ENCODE measurements around the gene UBL7. TPM values are rescaled to one million over a fixed set of nuclear protein-coding genes. Genes with fewer than 3 reads are reported as not detected.

UBL7 gene
- total RNA-seq, 1 donor from 2014 or later = 23.8 TPM

DNA sequence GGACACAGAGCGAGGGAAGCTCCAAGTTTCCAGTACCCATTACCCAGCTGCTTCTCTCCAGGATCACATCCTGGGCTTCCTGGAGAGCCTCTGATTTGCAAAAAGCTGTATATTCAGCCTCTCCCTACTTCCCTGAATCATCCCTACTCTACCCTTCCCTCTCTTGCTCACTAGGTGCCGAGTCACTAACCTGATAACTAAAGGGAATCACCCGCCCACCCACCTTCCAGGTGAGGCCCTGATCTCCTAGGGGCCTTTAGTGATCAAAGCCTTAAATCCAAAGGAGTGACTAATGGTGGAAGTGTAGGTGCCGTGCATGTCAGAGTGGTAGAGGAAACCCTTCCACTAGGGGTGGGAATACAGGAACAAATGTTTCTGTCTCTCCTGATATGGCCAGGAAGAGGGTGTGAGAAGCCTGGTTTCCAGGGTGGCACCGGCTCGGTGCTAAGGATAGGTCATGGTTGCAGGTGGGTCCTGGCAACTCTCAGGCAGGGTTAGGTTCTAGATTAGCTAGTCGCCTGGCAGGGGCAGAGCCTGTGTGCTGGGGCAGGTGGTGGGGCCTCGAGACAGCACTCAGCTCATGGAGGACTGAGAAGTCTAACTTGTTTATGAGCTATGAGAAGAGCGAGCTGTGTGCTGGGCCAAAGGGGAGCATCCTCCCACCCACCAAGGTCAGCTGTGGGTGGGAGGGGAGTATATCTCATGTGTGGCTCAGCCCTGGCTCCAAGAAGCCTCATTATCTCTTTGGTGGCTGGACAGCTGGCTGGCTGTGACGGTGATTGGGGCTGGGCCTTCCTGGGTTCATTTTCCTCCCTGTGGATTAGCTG is 37.3 kb downstream of the UBL7 start:
- DNase-seq (ENCODE audit: low spot score) = no peak

- DNase-seq (ENCODE audit: low spot score) = peak; percentile 42
Observed at GRCh38 chr15:74422652-74423430, 38.1 kb downstream of the UBL7 start.

DNA sequence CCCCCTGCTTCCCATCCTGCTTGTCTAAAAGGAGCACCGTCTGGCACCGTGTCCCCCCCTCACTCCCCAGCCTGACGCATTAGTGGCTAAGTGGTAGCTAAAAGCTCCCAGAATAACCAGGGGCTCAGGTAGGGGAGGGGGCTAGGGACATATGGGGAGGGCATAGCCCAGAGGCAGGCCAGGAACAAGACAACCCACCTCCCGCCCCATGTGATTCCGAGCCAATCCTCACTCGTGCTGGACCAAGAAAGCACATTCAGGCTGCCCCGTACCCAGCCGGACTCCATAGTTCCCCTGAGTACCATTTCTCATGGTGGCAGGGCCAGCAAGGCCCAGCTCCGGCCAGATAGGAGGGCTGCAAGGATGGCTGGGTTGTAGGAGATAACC is 38.7 kb downstream of the UBL7 start:
- DNase-seq (ENCODE audit: low spot score) = no peak

- no peak for DNase-seq (ENCODE audit: low spot score)
Observed at GRCh38 chr15:74421302-74422245, 39.4 kb downstream of the UBL7 start.

DNA sequence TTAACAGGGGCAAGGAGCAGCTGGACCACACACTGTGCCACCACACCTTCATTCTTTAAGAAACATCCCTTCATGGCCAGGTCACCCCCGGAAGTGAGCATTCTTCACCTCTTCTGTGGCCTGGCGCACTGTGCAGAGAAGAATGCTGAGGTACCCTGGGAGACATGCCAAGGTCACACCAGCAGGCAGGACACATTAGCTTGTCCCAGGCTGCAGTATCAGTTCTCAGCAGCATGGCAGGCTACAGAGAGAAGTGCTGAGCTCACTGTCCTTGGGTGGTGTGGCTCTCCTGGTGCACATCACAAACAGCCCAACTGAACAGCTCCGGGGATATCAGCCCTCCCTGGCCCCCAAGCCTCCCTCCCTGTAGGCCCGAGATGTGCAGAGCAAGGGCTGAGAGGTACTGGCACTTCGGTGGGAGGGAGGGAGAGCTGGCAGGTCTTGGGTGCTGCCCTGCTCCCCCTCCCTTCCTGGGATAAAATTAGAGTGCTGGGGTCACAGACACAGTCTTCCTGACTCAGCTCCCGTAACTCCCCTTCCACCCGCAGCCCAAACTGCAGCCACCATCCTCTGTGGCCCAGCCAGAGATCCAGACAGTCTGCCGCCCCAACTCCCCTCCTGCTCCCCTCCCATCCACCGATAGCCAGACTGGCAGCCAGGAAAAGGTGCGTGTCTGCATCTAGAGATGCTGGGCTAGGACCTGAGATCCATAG is 40.6 kb downstream of the UBL7 start:
- no peak for DNase-seq (ENCODE audit: low spot score)

- no peak for DNase-seq (ENCODE audit: low spot score)
Observed at GRCh38 chr15:74419432-74419831, 41.5 kb downstream of the UBL7 start.

DNA sequence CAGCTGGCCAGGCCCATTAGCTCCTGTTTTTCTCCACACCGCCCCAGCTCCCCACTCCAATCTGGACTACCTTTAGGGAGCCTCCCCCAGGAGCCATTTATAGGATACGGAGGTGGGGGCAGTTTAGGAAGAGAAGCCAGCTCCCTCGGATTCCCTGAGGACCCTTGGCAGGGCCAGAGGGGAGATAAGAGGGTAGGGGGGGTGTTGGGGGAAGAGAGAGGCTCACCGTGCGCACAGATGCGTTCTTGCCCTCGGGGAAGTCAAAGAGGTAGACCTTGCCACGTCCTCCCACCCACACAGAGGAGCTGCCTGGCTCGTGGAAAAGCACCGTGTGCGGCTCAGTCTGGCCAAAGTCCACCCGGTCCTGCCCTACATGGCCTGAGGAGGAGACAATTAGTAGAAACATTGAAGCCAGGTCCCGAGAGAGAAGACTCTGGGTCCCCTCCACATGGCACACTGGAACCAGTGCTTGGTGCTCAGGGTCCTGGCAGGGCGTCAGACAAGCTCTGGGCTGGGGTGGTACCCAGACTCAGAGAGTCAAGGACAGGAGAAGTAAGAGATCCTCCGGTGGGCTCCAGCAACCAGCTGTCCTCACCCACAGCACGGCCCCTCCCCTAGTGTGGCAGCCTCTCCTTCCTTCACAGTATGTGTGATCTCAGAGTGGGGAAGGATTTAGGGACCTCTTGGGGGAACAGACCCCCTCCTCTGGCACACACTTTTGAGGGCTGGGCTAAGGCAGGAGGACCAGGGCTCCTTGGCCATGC is 42.2 kb downstream of the UBL7 start:
- DNase-seq (ENCODE audit: low spot score) = no peak

DNA sequence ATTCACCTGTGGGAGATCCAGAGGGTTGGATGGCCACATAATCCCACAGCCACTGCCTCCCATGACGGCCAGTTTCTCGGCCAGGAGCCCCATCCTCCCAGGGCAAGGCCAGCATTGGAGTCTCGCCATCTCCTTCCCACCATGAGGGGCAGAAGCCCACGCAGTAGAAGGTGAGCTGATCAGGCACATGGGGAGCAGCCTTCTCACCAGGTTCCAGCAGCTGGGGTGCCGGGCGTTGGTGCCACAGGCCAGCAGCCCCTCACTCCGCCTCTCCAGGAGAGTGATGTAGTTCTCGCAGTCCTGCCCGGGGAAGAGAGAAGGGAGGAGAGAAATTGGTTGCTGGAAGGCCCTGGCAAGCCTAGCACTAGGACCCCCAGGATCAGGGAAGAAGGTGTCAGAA is 43.3 kb downstream of the UBL7 start:
- no peak for DNase-seq (ENCODE audit: low spot score)

DNA sequence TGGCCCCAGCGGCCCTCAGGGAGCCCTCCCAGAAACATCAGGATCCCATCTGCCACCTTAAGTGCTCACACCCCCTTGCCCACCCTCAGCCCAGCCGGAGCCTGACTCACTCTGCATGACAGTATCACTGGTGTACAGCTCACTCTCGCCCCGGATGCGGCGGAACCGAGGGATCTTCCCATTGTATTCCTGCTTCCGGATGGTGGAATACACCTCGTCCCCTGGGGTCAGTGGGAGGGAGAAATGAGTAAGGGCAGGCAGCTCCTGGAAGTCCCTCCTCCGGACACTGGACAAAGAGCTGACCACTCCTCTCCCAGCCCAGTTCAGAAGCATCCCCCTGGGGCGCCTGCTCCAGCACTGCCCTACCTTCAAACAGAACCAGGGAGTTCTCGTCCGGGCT is 43.7 kb downstream of the UBL7 start:
- DNase-seq (ENCODE audit: low spot score) = no peak

GRCh38 chr15:74415966-74416916 is 44.7 kb downstream of the UBL7 start:
- no peak for DNase-seq (ENCODE audit: low spot score)

- no peak for DNase-seq (ENCODE audit: low spot score)
Observed at GRCh38 chr15:74414603-74415338, 46.2 kb downstream of the UBL7 start.

GRCh38 chr15:74414081-74414580 is 46.8 kb downstream of the UBL7 start:
- no peak for DNase-seq (ENCODE audit: low spot score)

DNA sequence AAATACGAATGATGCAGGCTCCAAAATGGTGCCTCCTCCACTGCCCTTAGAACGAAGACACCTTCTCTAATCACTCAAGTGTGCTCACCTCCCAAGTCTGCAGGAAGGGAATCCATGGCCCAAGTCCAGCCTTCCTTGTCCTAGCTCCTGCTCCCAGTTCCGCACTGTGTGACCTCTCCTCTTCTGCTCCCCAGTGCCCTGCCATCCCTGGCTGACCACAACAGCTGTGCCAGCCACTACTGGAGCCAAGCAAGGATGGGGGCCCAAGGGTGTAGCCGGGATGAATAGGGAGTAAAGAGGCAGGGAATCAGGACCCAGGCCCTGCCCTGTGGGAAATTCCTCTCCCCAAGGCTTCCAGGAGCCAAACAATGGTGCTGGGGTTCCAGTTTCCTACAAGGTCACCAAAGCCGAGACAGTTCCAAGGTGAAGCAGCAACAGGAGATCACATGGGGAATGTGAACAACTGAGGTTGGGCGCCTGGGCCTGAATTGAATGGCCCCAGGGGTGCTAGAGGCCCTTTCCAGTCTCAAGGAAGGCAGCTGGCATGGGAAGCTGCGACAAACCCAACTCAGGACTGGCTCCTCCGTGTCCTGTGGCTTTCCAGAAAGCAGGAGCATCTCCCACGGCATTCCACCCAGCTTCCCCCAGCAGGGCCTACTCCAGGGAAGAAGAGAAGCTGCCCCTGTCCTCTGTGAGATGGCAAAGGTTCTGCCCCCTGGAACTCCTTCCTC is 47.4 kb downstream of the UBL7 start:
- no peak for DNase-seq (ENCODE audit: low spot score)

DNA sequence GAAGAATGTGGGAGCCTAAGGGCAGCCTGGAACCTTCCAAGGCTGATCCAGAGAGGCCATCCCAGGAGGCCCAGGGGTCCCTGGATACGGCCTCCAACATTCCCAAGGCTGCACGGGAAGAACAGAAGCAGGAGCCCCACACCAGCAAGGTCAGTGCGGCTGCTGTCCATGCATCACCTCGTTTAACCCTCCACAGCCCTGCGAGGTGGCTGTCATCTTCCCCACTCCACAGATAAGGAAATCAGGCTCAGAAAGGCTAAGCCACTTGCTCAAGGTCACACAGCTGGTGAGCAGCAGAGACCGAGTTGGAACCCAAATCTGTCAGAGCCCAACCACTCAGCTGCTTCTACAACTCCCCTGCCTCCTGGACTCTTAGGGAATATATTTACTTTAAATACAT is 48.8 kb downstream of the UBL7 start:
- DNase-seq (ENCODE audit: low spot score) = no peak

- no peak for DNase-seq (ENCODE audit: low spot score)
Observed at GRCh38 chr15:74411686-74412085, 49.3 kb downstream of the UBL7 start.

GRCh38 chr15:74410502-74410901 is 50.5 kb downstream of the UBL7 start:
- DNase-seq (ENCODE audit: low spot score) = no peak

DNA sequence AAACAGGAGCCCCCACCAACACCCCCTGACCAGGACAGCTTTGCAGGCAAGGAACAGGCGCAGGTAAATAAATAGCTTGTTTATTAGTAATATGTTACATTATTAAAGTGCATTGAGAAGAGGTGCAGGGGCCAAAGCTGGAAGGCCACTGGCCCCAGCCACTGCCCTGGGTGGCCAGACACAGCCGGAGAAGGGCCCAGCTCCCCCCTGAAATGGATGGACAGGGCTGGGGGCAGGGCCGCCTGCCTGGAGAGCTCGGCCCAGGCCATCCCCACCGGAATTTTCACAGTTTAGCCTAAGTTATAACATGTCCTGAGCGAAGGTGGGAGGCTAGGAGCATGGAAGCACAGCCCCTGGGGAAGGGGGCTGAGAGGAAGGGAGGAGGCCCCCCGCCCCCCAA is 51.7 kb downstream of the UBL7 start:
- DNase-seq (ENCODE audit: low spot score) = no peak

- DNase-seq (ENCODE audit: low spot score) = no peak
Observed at GRCh38 chr15:74408815-74409214, 52.1 kb downstream of the UBL7 start.

Data from umbilical cord (tissue), 2 donors.